SK-N-MC (cell line): ENCODE results near the gene ITGA4.

Source experiments
- EZH2 ChIP-seq: fragments of 200-600 bp; sonication (generic); IDR thresholded peaks from one replicate; pipeline ENCODE4 v1.6.1; 2017; ENCODE audit warnings: antibody characterized with exemption
- POLR2AphosphoS5 ChIP-seq: IDR thresholded peaks from 2 replicates; pipeline ENCODE4 v1.6.1; 2012; ENCODE audit warnings: mild to moderate bottlenecking, low read depth, low read length, borderline replicate concordance

DNA sequence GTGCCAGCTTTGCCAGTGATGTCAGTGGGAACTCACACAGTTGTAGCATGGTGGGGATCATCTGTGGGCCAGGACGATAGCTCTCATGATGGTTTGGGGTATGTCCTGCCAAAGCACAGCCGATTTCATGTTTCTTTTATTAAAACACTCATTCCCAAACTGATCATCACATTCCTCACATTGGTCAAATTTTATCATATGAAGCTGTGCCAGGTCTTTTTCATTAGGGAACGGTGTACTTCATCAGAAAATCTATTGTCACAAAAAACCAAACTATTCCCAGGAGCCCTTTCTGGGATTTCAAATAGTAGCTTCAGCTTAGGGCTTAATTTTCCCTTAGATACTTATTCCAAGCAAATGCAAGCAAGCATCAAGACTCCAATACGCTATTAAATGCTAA lies 42.0 kb downstream of the ITGA4 start:
- TF ChIP-seq EZH2 = no peak
- no peak for TF ChIP-seq POLR2AphosphoS5
